ENCODE measurements around the gene NOL4L.
"Not testable (repeated sequence)": the region's sequence is repeated elsewhere in the genome, so short reads cannot be mapped to it uniquely, and the experiment has no call there.

NOL4L gene

DNA sequence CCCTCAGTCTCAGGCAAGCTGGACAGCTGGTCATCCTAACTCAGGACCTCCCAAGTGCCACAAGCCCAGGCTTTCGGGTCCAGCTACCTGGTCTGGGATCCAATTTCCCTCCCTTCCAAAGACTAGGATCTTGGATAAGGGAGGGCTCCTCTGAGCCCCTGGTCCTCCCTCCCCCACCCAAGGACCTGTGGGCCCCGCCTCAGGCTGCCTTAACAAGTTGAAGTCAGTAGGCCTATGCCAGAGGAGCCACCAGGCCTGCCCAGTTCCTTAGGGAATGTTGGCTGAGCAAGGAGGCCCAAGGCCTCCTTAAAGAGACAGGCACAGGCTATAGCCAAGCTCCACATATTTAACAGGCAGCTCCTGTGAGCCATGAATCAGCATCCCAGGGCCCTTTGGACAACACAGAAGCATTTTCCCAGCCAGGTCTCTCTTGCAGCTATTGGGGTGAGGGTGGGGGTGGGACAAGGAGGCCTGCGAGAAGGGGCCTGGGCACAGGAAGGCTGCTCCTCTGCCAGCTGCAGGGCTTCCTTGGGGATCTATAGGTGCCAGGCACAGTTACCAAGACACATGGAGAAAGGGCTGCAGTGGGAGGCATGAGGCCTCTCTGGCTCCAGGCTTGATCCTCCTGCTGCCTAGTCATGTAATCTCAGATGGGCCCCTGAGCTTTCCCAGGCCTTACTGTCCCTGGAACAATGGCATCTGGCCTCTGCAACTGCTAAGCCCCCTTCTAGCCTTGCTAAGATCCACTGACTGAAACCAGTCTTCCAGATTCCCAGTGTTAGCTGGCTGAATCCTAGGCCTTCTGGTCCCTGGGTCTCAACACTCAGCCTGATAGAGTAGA, 27.4 kb upstream of the NOL4L start:
- DNase-seq = no peak

DNA sequence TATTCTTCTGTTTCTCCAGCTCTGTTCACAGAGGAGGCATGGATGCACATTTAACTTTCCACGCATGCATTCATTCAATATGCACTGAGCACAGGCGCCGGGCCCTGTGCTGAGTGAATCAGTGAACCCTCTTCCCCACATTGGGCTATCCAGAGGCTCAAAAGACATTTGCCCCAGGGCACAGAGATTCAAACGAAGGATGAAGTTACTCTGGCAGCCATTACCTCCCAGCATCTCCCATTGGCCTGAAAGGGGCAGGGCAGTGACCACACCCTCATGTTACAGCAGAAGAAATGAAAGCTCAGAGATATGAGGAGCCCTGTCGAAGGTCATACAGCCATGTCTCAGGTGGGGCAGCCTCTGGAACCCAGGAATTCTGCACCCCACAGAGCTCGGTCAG, 26.7 kb upstream of the NOL4L start:
- no peak for DNase-seq

- DNase-seq = no peak
Observed at GRCh38 chr20:32611286-32611685, 26.2 kb upstream of the NOL4L start.

GRCh38 chr20:32610472-32611218, 25.5 kb upstream of the NOL4L start:
- DNase-seq = no peak

- no peak for DNase-seq
Observed at GRCh38 chr20:32609993-32610392, 24.9 kb upstream of the NOL4L start.

GRCh38 chr20:32609111-32609773, 24.1 kb upstream of the NOL4L start:
- DNase-seq = no peak

DNA sequence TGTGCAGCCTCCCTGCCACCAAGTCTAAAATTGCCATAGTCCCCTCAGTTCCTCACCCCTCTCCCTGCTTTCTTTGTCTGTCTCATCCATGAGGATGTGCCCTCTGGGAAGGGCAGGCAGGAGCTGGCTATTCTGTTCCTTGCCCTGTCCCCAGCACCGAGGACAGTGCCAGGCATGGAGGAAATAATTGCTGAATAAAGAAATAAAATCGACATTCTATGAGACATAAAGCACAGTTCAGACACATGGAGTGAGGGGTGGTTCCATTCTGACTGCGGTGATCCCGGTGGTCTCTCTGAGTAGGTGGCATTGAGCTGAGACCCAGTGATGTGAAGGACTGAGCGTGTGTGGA, 23.5 kb upstream of the NOL4L start:
- no peak for DNase-seq

DNA sequence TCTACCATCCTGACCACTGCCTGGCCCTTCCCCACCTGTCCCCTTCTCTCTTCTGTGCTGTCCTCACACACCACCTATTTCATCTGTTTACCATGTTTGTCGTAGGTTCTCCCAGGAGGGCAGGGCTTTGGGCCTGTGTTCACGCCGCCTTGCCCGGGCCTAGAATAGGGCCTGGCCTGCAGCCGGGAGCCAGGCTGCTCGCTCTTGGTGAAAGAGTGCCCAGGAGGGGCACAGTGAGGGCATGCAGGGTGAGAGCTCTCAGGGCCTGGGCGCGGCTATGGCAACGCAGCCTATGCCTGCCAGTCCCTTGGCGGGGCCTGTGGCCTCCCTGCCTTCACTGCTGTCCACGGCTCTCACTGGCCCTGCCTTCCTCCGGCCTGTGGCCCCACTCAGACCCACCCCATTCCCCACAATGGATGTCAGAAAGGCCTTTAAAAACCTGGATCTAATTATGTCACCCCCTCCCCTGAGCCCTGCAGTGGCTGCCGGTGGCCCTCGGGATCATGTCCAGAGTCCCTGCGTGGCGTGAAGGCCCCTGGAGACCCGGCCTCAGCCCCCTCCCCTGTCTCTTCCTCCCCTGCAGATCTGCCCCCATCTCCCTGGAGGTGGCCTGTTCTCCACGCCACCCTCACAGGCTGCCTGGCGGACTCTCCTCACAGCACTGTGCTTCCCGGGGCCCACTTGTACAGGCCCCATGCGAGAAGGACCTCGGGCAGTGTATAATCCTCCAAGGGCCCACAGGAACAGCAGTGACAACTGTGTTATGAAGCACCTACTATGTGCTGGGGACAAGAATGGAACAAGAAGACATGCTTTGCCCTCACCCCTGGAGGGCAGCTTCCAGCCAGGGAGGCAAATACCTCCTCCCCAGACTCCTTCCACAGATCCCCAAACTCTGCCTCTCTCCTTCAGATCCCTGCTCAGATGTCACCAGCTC, 22.9 kb upstream of the NOL4L start:
- no peak for DNase-seq

GRCh38 chr20:32607324-32607723, 22.2 kb upstream of the NOL4L start:
- DNase-seq = no peak

DNA sequence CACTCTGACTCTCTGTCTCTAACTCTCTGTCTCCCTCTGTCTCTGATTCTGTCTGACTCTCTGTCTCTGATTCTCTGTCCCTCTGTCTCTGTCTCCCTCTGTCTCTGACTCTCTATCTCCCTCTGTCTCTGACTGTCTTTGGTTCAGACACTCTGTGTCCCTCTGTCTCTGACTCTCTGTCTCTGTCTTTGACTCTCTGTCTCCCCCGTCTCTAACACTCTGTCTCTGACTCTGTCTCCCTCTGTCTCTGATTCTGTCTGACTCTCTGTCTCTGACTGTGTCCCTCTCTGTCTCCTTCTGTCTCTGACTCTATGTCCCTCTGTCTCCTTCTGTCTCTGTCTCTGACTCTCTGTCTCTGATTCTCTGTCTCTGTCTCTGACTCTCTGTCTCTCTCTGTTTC, 21.7 kb upstream of the NOL4L start:
- no peak for DNase-seq

- no peak for DNase-seq
Observed at GRCh38 chr20:32606107-32606506, 21.0 kb upstream of the NOL4L start.

DNA sequence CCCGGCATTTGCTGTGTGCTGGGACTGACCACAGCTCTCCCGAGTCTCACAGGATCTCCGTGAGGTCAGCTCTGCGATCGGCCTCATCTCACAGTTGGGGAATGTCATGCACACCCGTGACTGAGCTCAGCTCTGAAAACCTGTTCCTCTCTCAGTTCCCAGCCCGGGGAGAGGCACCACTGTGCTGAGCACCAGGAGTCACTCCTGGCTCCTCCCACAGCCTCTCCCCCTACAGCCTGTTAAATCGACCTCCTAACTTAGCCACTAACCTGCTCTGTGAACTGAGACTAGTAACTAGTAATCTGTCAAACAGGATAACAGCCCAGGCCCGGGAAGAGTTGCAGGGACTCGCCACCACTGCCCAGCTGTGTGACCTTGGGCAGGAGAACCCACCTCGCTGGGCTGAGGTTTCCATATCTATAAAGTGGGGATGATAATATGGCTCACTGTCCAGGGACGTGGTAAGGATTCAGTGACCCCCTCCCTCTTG, 20.1 kb upstream of the NOL4L start:
- no peak for DNase-seq

GRCh38 chr20:32603046-32603726, 18.1 kb upstream of the NOL4L start:
- DNase-seq = no peak

GRCh38 chr20:32602273-32602672, 17.1 kb upstream of the NOL4L start:
- DNase-seq = no peak

- DNase-seq = no peak
Observed at GRCh38 chr20:32600681-32601237, 15.6 kb upstream of the NOL4L start.

DNA sequence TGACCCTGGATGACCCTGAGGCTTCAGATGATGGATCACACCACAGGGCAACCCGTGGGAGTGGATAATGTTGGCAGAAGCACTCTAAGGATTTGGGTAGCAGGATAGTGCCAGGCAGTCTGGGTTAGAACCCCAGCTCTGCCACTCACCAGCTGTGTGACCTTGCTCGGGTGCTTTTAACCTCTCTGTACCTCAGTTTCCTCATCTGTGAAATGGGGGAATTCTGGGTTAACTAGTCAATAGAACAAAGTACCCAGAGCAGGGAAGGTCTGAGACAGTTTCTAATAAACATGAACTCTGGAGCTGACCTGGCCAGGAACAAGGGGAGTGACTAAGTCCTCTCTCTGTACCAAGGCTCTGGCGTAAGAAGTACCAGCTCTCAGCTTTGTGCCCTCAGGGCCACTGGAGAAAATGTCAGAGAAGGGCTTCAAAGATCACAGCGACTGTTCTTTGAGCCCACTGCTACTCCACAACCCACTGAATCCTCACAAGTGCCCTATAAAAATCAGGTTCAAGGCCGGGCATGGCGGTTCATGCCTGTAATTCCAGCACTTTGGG, 14.7 kb upstream of the NOL4L start:
- no peak for DNase-seq

- no peak for DNase-seq
Observed at GRCh38 chr20:32598606-32599005, 13.5 kb upstream of the NOL4L start.

DNA sequence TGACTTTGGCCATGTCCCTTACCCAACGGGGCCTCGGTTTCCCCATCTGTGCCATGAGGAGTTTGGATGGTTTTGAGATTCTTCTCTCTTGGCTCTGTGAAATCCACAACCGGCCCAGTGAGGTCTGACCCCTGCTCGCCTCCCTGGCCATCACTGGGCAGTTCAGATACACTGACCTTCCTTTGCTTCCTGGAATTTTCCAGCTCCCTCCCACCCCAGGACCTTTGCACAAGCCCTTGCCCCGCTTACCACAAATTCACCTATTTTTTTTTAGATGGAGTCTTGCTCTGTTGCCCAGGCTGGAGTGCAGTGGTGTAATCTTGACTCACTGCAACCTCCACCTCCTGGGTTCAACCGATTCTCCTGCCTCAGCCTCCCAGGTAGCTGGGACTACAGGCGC, 12.6 kb upstream of the NOL4L start:
- DNase-seq = no peak

DNA sequence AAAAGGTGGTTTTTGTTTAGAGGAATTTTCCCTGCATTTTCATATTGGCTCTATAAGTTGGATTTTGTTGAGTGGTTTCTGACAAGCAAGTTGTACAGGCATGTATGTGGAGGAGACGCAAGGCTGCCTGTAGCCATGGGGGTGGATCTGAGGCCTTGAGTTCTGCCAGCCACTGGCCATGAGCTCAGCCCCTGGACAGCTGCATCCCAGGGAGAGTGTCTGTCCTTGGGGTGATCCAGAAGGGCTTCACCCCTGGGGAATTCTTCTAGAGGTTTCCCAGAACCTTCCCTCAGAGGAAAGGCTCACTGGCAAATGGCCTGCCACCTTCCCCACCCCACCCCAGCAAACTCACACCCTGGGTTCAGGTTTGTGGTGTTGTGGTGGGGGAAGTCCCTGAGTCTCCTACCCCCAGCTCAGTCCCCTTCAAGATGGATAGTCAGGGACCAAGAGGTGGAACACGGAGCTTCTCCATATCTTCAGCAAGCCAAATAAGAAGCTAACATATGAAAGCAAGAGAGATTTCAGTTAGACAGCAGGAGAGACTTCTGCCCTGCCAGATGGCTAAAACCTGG, 11.6 kb upstream of the NOL4L start:
- DNase-seq = no peak

DNA sequence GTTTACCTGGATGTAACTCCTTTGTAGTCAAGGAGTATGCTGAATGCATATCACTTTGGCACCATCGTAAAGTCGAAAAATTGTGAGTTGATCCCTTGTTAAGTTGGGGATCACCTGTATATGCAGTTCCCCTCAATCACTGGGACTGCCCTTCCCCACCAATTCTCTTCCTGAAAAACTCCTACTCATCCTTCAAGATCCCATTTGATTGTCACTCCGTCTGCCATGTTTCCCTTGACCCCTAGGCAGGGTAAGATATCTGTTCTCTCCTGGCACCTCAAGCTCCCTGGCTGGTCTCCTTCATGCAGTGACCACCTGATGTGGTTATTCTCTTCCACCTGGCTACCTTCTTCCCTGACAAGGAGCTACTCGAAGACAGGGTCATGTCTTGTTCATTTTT, 10.0 kb upstream of the NOL4L start:
- DNase-seq = no peak

DNA sequence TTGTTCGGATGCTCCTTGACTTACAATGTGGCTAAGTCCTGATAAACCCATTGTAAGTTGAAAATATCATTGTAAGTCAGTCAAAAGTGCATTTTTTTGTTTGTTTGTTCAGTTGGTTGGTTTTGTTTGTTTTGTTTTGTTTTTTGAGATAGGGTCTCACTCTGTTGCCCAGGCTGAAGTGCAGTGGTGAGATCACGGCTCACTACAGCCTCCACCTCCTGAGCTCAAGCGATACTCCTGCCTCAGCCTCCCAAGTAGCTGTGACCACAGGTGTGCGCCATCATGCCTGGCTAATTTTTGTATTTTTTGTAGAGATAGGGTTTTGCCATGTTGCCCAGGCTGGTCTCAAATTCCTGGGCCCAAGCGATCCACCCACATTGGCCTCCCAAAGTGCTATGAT, 9.5 kb upstream of the NOL4L start:
- DNase-seq = not testable (repeated sequence)
